Endothelial cell of hepatic sinusoid (primary cell): ENCODE measurements around the gene PTPRG.

Experiments used
- in situ Hi-C: cut with HindIII; loops from 2 replicates; pipeline ENCODE4 v1.10.0; 2017; ENCODE audit warnings: low sequenced_read_pairs

Gene PTPRG

DNA sequence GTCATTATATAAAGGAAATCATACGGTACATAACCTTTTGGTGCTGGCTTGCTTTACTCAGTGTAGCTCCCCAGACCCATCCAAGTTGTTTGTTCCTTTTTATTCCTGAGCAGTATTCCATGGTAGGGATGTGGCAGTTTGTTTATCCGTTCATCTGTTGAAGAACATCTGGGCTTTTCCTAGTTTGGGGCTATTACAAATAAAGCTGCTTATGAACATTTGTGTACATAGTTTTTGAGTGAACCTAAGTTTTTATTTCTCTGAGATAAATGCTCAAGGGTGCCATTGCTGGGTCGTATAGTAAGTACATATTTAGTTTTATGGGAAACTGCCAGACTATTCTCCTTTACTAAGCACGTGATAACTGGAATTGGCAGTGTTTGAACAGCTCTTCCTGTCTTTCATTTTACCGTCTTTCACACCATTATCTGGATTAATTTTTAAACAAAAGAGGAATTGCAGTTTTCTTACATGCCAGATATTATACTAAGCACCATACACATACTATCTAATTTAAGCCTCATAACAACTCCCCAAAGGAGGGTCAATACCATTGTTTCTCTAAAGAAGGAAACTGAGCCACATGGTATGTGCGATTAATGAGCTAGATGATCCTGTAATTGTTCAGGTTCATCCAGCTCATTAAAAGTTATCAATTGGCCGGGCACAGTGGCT, 85.6 kb downstream of the PTPRG start:
- in situ Hi-C loops, result no loop called here

DNA sequence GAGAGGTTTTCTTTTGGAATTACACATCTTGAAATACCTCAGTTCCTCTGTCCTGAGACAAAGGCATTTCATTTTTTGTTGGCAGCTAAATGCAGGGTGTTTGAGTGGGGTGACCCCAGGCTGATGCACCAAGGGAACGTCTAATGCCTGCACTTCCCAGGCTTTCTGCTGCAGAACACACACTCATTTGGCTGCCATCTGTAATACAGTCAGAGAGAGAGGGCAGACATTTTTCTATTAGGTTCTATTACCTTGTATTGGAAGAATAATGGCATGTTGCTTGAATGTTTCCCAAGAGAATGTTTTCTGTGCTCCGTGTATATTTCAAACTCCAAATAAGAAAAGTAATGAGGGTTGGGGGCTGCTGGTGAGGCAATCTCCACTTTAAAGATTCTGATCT, 87.1 kb downstream of the PTPRG start:
- in situ Hi-C loops, result no loop called here

DNA sequence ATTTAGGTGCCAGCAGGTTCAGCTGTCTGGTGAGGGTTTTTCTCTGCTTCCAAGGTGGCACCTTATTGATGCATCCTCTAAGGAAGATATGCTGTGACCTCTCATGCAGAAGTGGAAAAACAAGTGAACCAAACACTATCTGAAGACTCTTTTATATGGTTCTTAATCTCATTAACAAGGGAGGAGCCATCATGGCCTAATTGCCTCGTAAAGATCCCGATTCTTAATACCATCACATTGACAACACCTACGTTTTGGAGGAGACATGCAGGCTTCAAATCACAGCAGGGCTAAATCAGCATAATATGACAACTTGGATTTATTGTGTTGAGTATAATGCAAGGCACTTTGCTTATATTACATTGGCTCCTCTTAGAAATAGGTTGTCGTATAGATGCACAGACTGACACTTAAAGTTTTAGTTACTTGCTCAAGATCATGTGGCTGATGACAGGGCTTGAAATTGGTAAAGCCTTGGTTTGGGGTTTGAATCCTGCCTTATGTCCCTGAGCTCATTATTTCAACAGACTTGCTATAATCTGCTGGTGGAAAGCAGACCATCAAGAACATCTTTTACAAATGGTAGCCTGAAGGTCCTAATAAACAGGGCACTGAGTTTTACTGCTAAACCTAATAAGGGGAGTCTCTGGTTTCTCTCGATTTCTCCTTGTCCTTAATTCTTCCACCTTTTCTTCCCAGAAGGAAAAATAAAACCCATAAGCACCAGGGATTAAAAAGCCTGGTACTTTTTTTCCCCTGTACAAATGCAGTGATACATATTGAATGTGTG, 88.2 kb downstream of the PTPRG start:
- in situ Hi-C loops, result no loop called here

DNA sequence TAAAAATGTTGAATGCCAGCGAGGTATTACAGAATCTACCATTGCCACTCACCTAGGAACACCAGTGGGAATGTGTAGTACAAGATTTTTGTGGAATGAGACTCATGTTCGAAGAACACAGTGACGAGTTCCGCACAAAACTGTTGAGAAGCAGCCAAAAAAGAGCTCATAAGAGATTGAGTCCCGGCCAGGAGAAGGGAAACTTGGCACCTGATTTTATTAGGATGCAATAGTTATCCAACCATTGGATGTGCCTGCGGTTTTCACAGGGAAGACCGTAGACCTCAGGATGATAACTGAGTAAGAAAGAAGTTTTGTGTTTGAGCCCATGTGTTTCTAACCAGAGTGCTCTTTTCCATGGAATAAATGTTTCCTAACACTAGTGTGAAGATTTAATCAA, 88.9 kb downstream of the PTPRG start:
- in situ Hi-C loops, result no loop called here

DNA sequence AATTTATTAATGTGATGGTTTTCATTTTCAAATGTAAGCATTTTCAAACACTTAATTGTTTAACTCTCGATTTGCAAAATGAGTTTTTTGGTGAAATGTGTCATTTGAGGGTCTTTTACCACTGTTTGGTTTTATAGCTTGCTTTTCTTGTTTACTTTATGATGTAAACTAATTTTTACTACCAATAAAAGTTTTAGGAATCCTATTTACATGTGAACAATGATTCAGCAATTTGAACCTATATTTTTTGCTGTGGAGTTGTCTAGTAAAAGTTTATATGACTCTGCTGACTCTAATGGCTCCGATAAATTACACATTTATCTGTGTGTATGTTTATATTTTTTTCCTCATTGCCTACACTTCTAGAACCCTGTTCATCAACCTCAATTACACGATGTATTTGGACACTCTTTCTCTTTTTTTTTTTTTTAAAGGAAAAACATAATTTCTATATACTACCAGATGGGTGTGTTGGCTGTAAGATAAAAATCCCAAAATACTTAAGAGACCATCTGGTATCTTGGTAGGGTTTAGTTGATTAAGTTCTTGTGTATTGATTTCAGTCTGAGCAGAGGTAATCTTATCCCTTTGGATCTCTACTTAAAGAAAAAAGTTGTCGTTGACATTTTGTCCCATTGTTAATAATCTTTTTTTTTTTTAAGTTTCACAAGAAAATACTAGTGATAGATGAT, 89.5 kb downstream of the PTPRG start:
- in situ Hi-C loops, result no loop called here

DNA sequence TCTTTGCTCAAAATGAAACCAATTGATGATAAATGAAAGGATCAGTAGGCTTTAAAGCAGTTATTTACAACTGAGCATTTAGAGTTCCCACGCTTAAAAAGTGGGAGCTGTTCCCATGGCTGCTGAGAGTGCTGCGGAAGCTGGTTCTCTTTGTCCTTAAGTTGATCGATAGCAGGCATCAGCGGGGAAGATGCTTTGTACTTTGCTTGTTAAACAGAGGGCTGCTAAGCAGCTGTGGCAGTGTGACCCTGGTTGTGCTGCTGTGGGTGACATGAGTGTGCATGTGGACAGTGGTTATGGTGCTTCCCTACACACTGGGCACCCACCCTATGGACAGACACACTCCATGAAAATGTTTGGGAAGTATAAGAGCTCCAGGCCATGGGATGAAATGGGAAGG, 96.3 kb downstream of the PTPRG start:
- in situ Hi-C loops, result no loop called here

DNA sequence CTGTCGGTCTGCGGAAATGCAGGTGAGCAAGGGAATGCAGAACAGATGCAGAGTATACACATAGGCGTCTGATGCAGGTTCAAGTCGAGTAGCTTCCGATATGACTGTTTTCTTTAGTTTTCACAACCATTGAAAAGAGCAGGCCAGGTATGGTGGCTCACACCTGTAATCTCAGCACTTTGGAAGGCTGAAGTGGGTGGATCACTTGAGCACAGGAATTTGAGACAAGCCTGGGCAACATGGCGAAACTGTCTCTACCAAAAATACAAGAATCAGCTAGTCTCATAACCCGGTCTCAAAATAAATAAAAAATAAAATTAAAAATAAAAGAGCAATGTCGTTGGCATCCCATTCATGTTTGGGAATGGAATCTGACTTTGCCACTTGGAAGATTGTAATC, 101.5 kb downstream of the PTPRG start:
- in situ Hi-C loops, result no loop called here

DNA sequence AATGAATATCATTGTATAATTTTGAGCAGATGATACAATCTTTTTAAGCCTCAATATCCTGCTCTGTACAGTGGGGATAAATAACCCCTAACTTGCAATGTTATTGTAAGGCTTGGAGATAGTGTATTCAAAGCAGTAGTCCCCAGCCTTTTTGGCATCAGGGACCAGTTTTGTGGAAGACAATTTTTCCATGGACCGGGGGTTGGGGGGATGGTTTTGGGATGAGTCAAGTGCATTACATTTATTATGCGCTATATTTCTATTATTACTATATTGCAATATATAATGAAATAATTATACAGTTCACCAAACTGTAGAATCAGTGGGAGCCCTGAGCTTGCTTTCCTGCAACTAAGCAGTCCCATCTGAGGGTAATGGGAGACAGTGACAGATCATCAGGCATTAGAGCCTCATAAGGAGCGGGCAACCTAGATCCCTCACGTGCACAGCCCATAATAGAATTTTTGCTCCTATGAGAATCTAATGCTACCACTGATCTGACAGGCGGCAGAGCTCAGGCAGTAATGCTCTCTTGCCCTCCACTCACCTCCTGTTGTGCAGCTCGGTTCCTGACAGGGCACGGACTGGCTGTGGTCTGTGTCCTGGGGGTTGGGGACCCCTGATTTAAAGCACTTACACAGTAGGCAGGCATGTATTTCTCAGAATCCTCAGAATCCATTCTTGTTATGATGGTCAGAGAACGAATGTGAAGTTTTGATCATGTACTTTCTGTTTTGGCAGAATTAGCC, 102.2 kb downstream of the PTPRG start:
- in situ Hi-C loops, result no loop called here

DNA sequence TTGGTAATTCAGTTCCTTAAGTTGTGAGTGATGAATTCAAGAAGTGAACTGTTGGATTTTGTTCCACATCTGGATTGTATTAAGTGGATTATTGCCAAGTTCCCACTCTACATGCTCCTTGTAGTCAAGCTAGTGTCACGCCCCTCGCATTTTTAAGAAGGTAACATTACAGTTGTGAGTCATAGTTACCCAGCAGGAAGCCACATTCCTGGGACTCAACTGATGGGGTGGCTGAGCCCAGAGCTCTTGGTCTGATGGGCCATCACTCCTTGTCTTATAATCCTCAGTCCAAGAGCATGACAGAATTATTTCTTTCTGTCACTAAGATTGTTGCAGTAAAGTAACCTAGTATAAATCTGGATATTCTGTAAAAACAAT, 102.7 kb downstream of the PTPRG start:
- in situ Hi-C loops, result no loop called here

DNA sequence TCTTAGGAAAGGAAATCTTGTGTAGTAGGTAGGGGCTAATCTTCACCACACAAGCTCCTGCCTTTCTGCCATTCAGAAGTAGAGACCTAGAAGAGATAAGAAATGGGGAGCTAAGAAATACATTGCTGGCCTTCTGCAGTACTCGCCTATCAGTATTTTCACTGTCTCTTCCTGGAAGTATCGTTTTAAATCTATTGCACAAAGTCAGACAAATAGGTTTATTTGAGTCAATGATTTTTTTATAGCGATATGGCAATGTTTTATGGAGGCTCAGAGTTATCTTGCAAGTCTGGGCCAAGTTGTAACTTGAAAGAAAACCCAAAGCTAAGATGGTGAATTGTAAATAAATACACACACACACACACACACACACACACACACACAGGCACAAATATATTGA, 103.8 kb downstream of the PTPRG start:
- in situ Hi-C loops, result no loop called here

DNA sequence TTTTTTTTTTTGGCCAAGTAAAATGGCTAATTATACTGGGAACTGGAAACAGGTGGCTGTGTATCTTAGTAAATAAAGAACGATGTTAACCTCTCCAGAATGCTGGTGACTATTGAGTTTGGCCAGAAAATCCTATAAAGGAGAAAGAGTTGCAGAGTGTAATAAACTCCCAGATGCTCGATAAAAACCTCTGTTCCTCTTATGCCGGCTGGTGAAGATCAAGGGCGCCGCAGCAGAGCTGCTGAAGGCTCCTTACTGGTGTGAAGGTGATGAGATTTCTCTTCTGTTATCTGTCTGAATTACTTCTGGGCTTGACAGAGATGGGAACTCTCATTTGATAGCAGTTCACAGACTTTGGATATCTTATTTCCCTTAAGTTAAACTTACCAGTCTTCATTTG, 104.6 kb downstream of the PTPRG start:
- in situ Hi-C loops, result no loop called here

DNA sequence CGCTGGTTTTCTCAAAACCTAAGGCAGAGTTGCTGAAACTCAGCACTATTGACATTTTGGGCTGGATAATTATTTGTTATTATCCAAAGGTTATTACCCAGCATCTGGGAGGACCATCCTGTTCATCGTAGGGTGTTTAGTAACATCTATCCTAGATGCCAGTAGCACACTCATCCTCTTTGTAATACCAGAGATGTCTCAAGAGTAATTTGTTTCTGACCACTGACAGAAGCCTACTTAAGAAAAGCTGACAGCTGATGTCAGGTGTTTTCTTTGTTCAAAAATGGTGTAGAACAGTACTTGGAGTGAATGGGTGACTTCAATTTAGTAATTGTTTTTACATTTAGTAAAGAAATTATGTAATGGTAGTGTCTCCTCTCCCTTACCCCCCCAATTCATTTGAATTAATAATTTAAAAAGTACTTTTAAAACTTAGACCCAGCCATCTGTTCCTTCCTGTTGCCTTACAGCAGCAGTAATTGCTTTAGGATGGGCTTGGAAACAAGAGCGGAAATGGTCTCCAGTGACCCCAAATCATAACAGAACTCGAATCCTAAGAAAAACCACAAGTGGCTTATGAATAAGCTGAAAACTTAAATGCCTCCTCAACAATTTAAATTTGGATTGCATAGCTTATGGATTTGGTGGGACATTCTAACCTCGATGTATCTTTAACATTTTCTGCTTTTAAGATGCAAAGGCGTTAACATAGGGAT, 105.4 kb downstream of the PTPRG start:
- in situ Hi-C loops, result no loop called here

DNA sequence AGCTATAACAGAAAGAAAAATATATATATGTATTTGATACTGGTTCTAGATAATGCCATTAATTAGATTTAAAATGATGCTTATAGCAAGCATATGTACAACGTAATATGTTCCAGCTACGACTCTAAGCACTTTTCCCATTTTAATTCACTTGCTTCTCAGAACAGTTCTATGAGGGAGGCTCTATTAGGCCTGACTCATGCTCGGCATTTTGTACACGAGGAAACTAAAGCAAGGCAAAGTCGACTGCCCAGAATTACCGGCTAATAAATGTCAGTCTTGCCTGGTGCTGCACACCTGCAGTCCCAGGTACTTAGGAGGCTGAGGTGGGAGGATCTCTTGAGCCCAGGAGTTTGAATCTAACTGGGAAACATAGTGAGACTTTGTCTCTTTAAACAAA, 106.0 kb downstream of the PTPRG start:
- in situ Hi-C loops, result no loop called here

DNA sequence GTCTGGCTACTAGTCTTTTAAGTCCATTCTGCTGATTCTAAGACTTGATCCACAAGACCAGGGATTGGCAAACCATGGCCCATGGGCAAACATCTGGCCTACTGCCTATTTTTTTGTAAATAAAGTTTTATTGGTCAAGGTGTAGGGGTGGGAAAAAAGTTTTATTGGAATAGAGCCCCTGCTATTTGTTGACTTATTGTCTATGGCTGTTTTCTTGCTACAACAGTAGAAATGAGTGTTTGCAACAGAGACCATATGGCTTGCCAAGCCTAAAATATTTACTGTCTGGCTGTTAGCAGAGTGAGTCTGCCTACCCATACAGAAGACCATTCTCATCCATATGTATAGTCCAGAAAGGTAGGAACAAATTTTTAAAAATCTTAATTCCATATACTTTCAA, 106.4 kb downstream of the PTPRG start:
- in situ Hi-C loops, result no loop called here

DNA sequence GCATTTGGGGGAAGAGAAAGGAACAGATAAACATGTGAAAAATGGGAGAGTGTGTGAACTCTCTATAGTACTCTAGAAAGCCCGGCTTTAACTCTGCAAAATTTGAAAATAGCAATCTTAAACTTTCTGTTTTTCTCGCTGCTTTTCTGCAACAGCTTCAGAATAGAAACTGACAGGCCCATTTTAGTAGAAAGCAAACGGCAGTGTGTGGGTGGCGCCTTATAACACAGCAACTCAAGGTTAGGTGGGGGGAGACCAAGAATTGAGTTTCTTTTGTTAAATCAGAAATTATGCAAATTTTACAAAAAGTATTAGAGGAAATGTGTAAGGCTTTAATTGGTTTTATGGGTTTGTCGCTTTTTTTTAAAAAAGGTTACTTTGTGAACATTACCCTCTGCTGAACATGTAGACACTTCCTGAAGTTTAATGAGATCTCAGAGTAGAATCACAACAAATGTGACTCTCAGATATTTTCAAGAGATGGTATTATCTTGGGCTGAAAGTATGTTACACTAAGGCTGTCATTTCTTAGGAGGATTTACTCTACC, 107.0 kb downstream of the PTPRG start:
- in situ Hi-C loops, result no loop called here

DNA sequence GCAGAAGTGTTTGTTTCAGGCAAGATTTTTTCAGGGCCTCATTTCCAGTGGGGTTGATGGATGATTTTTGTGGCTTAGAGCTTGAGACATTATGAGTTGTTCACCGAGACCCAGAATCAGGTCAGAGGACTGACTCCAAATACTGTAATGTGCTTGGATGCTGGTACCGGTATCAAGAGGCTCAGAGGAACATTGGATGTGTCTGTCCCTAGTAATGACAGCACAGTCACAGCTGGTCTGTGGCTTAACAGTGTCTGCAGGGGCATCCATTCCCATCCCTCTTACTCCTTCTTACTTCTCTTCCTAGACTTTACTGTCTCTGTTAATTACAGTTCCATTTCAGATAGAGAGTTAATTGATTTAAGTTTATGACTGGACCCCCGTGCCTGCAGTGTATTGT, 107.8 kb downstream of the PTPRG start:
- in situ Hi-C loops, result no loop called here

DNA sequence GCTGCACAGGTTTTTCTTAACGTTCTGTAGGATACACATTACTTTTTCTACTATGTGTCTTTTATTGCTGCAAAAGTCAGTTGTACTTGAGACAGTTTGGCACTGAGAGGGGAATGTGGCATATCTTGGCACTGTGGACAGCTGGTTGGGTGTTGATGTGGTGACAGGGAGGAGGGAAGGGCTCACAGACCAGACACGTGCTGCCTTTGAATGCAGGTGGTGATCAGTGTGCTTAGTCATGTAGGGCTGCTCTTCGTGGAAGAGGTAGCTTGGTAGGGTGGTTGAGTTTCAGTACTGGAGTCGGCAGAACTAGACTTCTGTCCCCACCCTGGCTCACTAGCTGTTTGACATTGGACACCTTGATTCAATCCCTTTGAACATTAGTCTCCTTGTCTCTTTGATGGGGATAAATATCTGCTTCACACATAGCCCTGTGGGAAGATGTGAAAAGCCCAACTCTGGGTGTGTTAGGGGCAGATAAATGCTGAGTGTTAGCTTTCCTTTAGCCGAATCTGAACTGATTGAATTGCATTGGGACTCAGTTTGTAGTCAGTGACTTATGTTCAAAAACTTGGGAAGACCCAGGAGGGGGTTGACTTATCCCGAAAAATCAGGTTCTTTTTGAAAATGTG, 108.4 kb downstream of the PTPRG start:
- in situ Hi-C loops, result no loop called here

DNA sequence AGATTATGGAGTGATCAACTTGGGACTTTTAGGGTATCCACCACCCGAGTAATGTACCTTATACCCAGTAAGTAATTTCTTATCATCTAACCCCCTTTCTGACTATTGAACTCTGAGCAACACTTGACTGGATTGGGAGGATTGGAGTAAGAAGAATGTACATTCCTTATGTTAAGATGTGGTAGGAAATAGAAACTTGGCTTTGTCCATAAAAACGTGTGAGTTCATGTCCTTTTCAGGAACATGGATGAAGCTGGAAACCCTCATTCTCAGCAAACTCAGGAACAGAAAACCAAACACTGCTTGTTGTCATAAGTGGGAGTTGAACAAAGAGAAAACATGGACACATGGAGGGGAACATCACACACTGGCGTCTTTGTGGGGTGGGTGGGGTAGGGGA, 112.3 kb downstream of the PTPRG start:
- in situ Hi-C loops, result no loop called here

DNA sequence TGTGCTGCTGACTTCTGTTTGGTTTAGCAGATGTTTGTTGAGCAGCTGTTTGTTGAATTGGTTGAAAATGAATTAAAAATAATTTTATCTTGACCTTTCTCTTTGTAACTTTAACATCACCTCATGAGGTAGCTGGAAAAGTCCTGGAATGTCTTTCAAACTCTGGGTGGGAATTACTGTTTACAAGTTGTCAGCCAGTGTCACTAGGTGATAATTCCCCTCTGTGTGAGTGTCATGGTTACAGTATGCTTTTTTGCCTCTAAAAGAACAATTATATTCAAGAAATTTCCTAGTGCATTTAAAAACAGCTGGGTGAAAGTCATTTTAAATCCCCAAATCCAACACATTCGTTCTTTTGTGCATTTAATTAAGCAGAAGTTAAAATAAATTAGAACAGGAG, 113.2 kb downstream of the PTPRG start:
- in situ Hi-C loops, result no loop called here

DNA sequence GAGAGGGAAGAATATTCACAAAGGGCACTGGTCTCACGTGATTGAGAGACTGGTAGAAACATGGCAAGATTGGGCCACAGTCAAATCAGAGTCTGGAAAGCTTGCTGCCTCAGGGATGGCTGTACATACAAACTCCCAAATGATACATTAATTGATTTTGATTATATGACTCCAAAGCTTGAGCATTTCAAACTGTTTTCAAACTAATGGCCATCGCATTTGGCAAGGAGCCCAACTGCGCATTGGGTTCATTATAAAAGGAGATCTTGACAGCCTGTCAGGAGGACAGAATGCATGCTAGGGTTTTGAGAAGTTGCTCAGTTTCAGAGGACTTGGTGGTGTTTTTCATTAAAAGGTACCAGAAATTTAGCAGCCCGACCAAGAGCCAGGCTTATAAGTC, 117.7 kb downstream of the PTPRG start:
- in situ Hi-C loops, result loop anchor here (5.0 kb wide), 1 partner anchor 68 kb away; no protein-coding TSS in a partner anchor
